IMR-90 (cell line): ENCODE data around the gene SLC25A34. TPM values are rescaled to one million over a fixed set of nuclear protein-coding genes. Genes with fewer than 3 reads are reported as not detected.

Experiments used
- ATAC-seq: fragments of 200-7000 bp; cut with Tn5 transposase; 2 replicates; pipeline ENCODE4 v1.9.1; 2020; ENCODE audit warnings: low read depth, mild to moderate bottlenecking, moderate library complexity
- BruUV-seq: library from RNA; stranded (reverse); fragments of 400-500 nt; replicated peaks from 2 replicates; lab custom pipeline; 2021; lab: Mats Ljungman, UMichigan
- CTCF ChIA-PET: fragments of 300-600 bp; formaldehyde crosslinking; extraction: SDS; loops from one replicate; lab custom pipeline; 2021; ENCODE audit warnings: antibody characterized with exemption; lab: Yijun Ruan, JAX
- POLR2A ChIA-PET: fragments of 300-600 bp; sonication (Branson Sonifier 250); formaldehyde crosslinking; loops from one replicate; lab custom pipeline; 2022; ENCODE audit warnings: antibody characterized with exemption; ENCODE audit not compliant: unreplicated experiment; lab: Charles Lee
- DNase-seq: peaks from one replicate; pipeline ENCODE4 v3.0.0; 2013
- H2AFZ ChIP-seq: replicated peaks from 2 replicates; pipeline ENCODE3; 2013; ENCODE audit warnings: low read length, mild to moderate bottlenecking; ENCODE audit not compliant: poor library complexity
- H2AK5ac ChIP-seq: 2 replicates; pipeline ENCODE4 v1.6.1; 2013; ENCODE audit warnings: low read depth, low read length, inconsistent platforms
- H2AK9ac ChIP-seq: replicated peaks from 2 replicates; pipeline ENCODE3; 2013; ENCODE audit warnings: mild to moderate bottlenecking, low read depth, low read length, moderate library complexity; ENCODE audit not compliant: poor library complexity
- H2BK120ac ChIP-seq: 2 replicates; pipeline ENCODE4 v1.6.1; 2013; ENCODE audit warnings: low read depth, low read length, inconsistent platforms
- H2BK15ac ChIP-seq: 3 replicates; pipeline ENCODE4 v1.6.1; 2013; ENCODE audit warnings: low read depth, low read length, inconsistent platforms
- H2BK20ac ChIP-seq: 2 replicates; pipeline ENCODE4 v1.6.1; 2013; ENCODE audit warnings: low read depth, mild to moderate bottlenecking, inconsistent platforms, low read length, moderate library complexity
- H2BK5ac ChIP-seq: 2 replicates; pipeline ENCODE4 v1.6.1; 2013; ENCODE audit warnings: mild to moderate bottlenecking, low read depth, low read length, inconsistent platforms; ENCODE audit not compliant: poor library complexity, severe bottlenecking
- H3K14ac ChIP-seq: replicated peaks from 2 replicates; pipeline ENCODE4 v1.6.1; 2013; ENCODE audit warnings: low read depth, low read length, inconsistent platforms
- H3K18ac ChIP-seq: 2 replicates; pipeline ENCODE4 v1.6.1; 2013; ENCODE audit warnings: low read depth, low read length, control low read depth
- H3K23ac ChIP-seq: 2 replicates; pipeline ENCODE4 v1.6.1; 2013; ENCODE audit warnings: low read depth, low read length, inconsistent platforms
- H3K27ac ChIP-seq: 2 replicates; pipeline ENCODE4 v1.5.1; 2013; ENCODE audit warnings: mild to moderate bottlenecking, control low read depth, low read length; ENCODE audit not compliant: insufficient read depth
- H3K27me3 ChIP-seq: 2 replicates; pipeline ENCODE4 v1.6.1; 2013; ENCODE audit warnings: low read length; ENCODE audit not compliant: control insufficient read depth, insufficient read depth
- H3K36me3 ChIP-seq: 2 replicates; pipeline ENCODE4 v1.6.1; 2013; ENCODE audit warnings: low read length, mixed read lengths; ENCODE audit not compliant: control insufficient read depth, insufficient read depth
- H3K4ac ChIP-seq: 2 replicates; pipeline ENCODE4 v1.6.1; 2013; ENCODE audit warnings: low read depth, low read length, inconsistent platforms
- H3K4me1 ChIP-seq: 2 replicates; pipeline ENCODE4 v1.6.1; 2013; ENCODE audit warnings: low read length, mixed read lengths; ENCODE audit not compliant: control insufficient read depth, insufficient read depth
- H3K4me2 ChIP-seq: 2 replicates; pipeline ENCODE4 v1.6.1; 2013; ENCODE audit warnings: low read depth, mild to moderate bottlenecking, control low read depth, low read length, moderate library complexity
- H3K4me3 ChIP-seq: 2 replicates; pipeline ENCODE4 v1.5.1; 2013; ENCODE audit warnings: low read depth, mild to moderate bottlenecking, control low read depth, low read length, moderate library complexity; ENCODE audit not compliant: insufficient read depth
- H3K56ac ChIP-seq: 2 replicates; pipeline ENCODE4 v1.6.1; 2013; ENCODE audit warnings: low read length, inconsistent platforms; ENCODE audit not compliant: insufficient read depth; ENCODE audit errors: extremely low read depth
- H3K79me1 ChIP-seq, 2 experiments: 2 replicates each; pipeline ENCODE4 v1.6.1; 2013; ENCODE audit warnings: low read length in 2 of 2, inconsistent platforms in 1 of 2, low read depth in 1 of 2
- H3K9ac ChIP-seq: 2 replicates; pipeline ENCODE4 v1.6.1; 2013; ENCODE audit warnings: low read depth, low read length, control low read depth
- H3K9me1 ChIP-seq: 2 replicates; pipeline ENCODE4 v1.6.1; 2013; ENCODE audit warnings: low read length, inconsistent platforms; ENCODE audit not compliant: insufficient read depth
- H3K9me3 ChIP-seq: 2 replicates; pipeline ENCODE4 v1.6.1; 2013; ENCODE audit warnings: low read length; ENCODE audit not compliant: control insufficient read depth, insufficient read depth
- H4K20me1 ChIP-seq: 2 replicates; pipeline ENCODE4 v1.6.1; 2013; ENCODE audit warnings: low read length, inconsistent platforms; ENCODE audit not compliant: insufficient read depth
- H4K5ac ChIP-seq: 2 replicates; pipeline ENCODE4 v1.6.1; 2013; ENCODE audit warnings: mild to moderate bottlenecking, low read depth, low read length, control low read depth
- H4K8ac ChIP-seq, 2 experiments: 2 replicates each; pipeline ENCODE4 v1.6.1; 2013; ENCODE audit warnings: low read depth in 2 of 2, low read length in 2 of 2, control low read depth in 1 of 2, inconsistent platforms in 1 of 2
- H4K91ac ChIP-seq: 2 replicates; pipeline ENCODE4 v1.6.1; 2013; ENCODE audit warnings: low read depth, low read length, inconsistent platforms; ENCODE audit not compliant: insufficient read depth
- BHLHE40 ChIP-seq: fragments of 150-350 bp; IDR thresholded peaks from 2 replicates; pipeline ENCODE4 v1.6.1; 2016; ENCODE audit warnings: mild to moderate bottlenecking, low read depth, low read length
- CEBPB ChIP-seq: IDR thresholded peaks from 2 replicates; pipeline ENCODE4 v1.6.1; 2012; ENCODE audit warnings: low read depth, low read length, improper control_type of control experiment
- CHD1 ChIP-seq: IDR thresholded peaks from 2 replicates; pipeline ENCODE4 v1.6.1; 2012; ENCODE audit warnings: low read depth, low read length, improper control_type of control experiment
- MAFK ChIP-seq: IDR thresholded peaks from 2 replicates; pipeline ENCODE4 v1.6.1; 2012; ENCODE audit warnings: low read depth, low read length, improper control_type of control experiment
- MXI1 ChIP-seq: IDR thresholded peaks from 2 replicates; pipeline ENCODE4 v1.6.1; 2012; ENCODE audit warnings: low read depth, mild to moderate bottlenecking, low read length, moderate library complexity, borderline replicate concordance
- POLR2A ChIP-seq: IDR thresholded peaks from 2 replicates; pipeline ENCODE4 v1.6.1; 2012; ENCODE audit warnings: mild to moderate bottlenecking, low read depth, low read length
- RAD21 ChIP-seq: IDR thresholded peaks from 2 replicates; pipeline ENCODE4 v1.6.1; 2012; ENCODE audit warnings: low read length, improper control_type of control experiment
- RCOR1 ChIP-seq: IDR thresholded peaks from 2 replicates; pipeline ENCODE4 v1.6.1; 2012; ENCODE audit warnings: mild to moderate bottlenecking, low read length, improper control_type of control experiment; ENCODE audit not compliant: insufficient replicate concordance
- RFX5 ChIP-seq: IDR thresholded peaks from 2 replicates; pipeline ENCODE4 v1.8.0; 2012; ENCODE audit warnings: low read depth, mild to moderate bottlenecking, low read length, moderate library complexity
- SMC3 ChIP-seq: fragments of 150-350 bp; IDR thresholded peaks from 2 replicates; pipeline ENCODE4 v1.6.1; 2016; ENCODE audit warnings: low read depth, mild to moderate bottlenecking, antibody characterized with exemption, low read length, moderate library complexity
- WGBS, 2 experiments: methylation state at CpG; one replicate each; pipeline versions ENCODE4 v1.1.5 to v1.1.7; 2013; ENCODE audit warnings: missing lambda C conversion rate in 2 of 2; ENCODE audit not compliant: insufficient read length in 1 of 2; ENCODE audit errors: extremely low coverage in 2 of 2; 5-methylcytosine and 5-hydroxymethylcytosine counted together
- dilution Hi-C: fragments of 300-500 bp; cut with HindIII; formaldehyde crosslinking; loops from one replicate; pipeline ENCODE4 v1.14.3; 2018; ENCODE audit warnings: low sequenced_read_pairs; ENCODE audit not compliant: unreplicated experiment
- in situ Hi-C: fragments of 300-500 bp; cut with MboI; formaldehyde crosslinking; loops from 3 replicates; pipeline ENCODE4 v1.14.3; 2019; ENCODE audit warnings: low sequenced_read_pairs, inconsistent platforms, mixed read lengths
- intact Hi-C: fragments of 100-400 bp; cut with micrococcal nuclease; formaldehyde crosslinking; loops from 2 replicates; pipeline ENCODE4 v1.10.0; 2022
- polyA plus RNA-seq, 3 experiments: library from polyadenylated mRNA; depleted of rRNA; stranded (reverse); fragments of >200 nt; gene quantifications; 2 replicates each; pipeline ENCODE4 v1.2.3, GENCODE V29; 2012; ENCODE audit warnings: low replicate concordance in 1 of 3
- total RNA-seq: library from RNA; depleted of rRNA; stranded (reverse); fragments of >200 nt; gene quantifications from 2 replicates; pipeline ENCODE4 v1.2.3, GENCODE V29; 2012
- TF ChIP-seq, protein P1 (sequence below): fragments of 150-350 bp; IDR thresholded peaks from 2 replicates; pipeline ENCODE4 v1.6.1; 2017; ENCODE audit warnings: mild to moderate bottlenecking, antibody characterized with exemption, low read length, low read depth

Gene SLC25A34
- total and polyA plus RNA-seq, 2 of the 4 experiments (the other 2 are of a cell fraction) = under 0.01 to 0.72 TPM

- no peak overlapping the region for H4K5ac ChIP-seq
- H3K4ac ChIP-seq = no peak overlapping the region
- POLR2A ChIA-PET = no interaction called here
- DNase-seq (no peak), ATAC-seq (no peak)
- no peak overlapping the region for H3K9ac ChIP-seq
- peaks cover 85% of the 10 kb centered on the region for H3K36me3 ChIP-seq
- H3K79me1 ChIP-seq = peaks cover 0 to 3% of the 10 kb centered on the region in 2 experiments; a peak in 2 of 4 replicates
- no TSS peak for BruUV-seq
- no peak overlapping the region for H3K14ac ChIP-seq
- H4K20me1 ChIP-seq = no peaks in the 10 kb centered on the region; the same call in 1 of the 2 replicates
- no peaks in the 10 kb centered on the region for H3K4me1 ChIP-seq
- TF ChIP-seq SMC3 (no peak), RFX5 (no peak), MXI1 (no peak), CHD1 (no peak), RCOR1 (no peak), RAD21 (no peak), BHLHE40 (no peak), POLR2A (no peak), MAFK (no peak), CEBPB (no peak)
- TF ChIP-seq, protein P1, sequence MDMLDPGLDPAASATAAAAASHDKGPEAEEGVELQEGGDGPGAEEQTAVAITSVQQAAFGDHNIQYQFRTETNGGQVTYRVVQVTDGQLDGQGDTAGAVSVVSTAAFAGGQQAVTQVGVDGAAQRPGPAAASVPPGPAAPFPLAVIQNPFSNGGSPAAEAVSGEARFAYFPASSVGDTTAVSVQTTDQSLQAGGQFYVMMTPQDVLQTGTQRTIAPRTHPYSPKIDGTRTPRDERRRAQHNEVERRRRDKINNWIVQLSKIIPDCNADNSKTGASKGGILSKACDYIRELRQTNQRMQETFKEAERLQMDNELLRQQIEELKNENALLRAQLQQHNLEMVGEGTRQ = no peak
- no peak overlapping the region for H3K27ac ChIP-seq
- 95% methylated on average over 13 of the region's 16 CpGs; no CpG with 5 or more reads in 1 of the 2 experiments for WGBS, 2 experiments
- dilution Hi-C loops = no loop called here
- no peak overlapping the region for H3K4me3 ChIP-seq
- no peaks in the 10 kb centered on the region for H3K9me3 ChIP-seq
- H2AK5ac ChIP-seq = no peak overlapping the region
- H2AFZ ChIP-seq = no peak overlapping the region
- no peaks in the 10 kb centered on the region for H3K9me1 ChIP-seq
- no peak overlapping the region for H3K23ac ChIP-seq
- no peak overlapping the region for H2BK120ac ChIP-seq
- no peak overlapping the region for H4K91ac ChIP-seq
- H2AK9ac ChIP-seq = no peak overlapping the region
- no peaks in the 10 kb centered on the region for H3K27me3 ChIP-seq
- no peak overlapping the region for H3K4me2 ChIP-seq
- CTCF ChIA-PET = no interaction called here
- H2BK15ac ChIP-seq = no peak overlapping the region
- H2BK20ac ChIP-seq = no peak overlapping the region
- intact Hi-C loops = no loop called here
- H3K18ac ChIP-seq = no peak overlapping the region
- no peak overlapping the region for H3K56ac ChIP-seq
- in situ Hi-C loops = no loop called here
- H2BK5ac ChIP-seq = no peak overlapping the region
- no peak overlapping the region for H4K8ac ChIP-seq
Observed at GRCh38 chr1:15730936-15731335, 5.1 kb upstream of the SLC25A34 start.
